GM12864 (cell line): Measurements from ENCODE around the gene ADM5.

Source experiments
- DNase-seq: peaks from one replicate; pipeline ENCODE4 v3.0.0-alpha.2; 2011; ENCODE audit warnings: low read depth
- H3K4me3 ChIP-seq: 2 replicates; pipeline ENCODE4 v1.5.1; 2011; ENCODE audit warnings: mild to moderate bottlenecking, low read depth, low read length, control low read depth
- TF ChIP-seq, protein P1 (sequence below): IDR thresholded peaks from 2 replicates; pipeline ENCODE4 v1.5.1; 2011; ENCODE audit warnings: low read depth, mild to moderate bottlenecking, moderate library complexity, low read length, control low read depth, inconsistent platforms; ENCODE audit errors: missing control alignments

The ADM5 gene

DNA sequence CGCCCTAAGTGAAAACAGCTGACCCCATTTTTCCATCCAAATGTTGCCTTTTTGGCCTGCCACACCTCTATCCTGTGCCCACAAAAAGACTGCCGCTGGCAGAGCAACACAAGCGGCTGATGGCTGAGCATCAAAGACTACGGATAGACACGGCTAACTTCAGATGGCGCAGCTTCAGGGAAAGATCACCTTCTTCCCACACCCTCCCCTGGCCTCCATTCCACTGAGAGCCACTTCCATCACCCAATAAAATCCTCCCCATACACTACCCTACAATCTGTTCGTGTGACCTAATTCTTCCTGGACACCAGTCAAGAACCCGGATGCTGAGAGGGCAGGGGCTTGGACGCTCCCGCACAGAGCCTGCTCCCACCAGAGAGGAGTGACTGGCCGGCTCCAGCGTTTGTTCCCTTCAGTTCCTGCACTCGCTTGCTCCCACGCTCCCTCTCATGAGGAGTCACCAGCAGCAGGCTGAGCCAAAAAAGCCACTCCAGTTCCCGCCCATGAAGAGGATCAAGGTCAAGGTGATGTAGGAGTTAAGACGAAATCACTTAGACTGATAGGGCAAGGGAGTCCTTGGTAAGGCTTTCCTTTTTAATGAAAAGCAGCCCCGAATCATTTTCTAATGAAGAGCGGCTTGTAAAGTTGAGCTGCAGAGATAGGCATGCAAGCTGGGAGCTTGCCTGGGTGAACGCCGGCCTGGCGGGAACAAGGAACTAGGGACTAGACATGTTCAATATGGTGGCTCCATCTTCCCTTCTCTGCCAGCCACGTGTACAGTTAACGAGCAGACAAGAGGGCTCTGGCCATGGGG lies 38.0 kb downstream of the ADM5 start:
- no peak for DNase-seq
- no peak overlapping the region for H3K4me3 ChIP-seq
- TF ChIP-seq, protein P1, sequence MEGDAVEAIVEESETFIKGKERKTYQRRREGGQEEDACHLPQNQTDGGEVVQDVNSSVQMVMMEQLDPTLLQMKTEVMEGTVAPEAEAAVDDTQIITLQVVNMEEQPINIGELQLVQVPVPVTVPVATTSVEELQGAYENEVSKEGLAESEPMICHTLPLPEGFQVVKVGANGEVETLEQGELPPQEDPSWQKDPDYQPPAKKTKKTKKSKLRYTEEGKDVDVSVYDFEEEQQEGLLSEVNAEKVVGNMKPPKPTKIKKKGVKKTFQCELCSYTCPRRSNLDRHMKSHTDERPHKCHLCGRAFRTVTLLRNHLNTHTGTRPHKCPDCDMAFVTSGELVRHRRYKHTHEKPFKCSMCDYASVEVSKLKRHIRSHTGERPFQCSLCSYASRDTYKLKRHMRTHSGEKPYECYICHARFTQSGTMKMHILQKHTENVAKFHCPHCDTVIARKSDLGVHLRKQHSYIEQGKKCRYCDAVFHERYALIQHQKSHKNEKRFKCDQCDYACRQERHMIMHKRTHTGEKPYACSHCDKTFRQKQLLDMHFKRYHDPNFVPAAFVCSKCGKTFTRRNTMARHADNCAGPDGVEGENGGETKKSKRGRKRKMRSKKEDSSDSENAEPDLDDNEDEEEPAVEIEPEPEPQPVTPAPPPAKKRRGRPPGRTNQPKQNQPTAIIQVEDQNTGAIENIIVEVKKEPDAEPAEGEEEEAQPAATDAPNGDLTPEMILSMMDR, result no peak

DNA sequence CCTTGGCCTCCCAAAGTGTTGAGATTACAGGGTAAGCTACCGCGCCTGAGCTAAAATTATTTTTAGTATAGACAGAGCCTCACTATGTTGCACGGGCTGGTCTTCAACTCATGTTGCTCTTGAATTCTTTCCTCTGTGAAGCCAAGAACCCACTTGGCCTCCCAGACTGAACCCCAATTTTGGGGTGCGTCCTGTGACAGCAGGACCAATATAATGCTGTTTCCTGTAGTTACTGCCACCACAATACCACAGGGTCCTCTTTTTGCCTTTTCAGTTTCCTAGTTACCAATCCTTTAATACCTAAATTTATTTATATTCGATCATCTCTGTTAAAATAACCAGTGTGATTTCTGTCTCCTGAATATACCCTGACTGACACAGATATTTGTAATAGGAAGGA lies 40.8 kb downstream of the ADM5 start:
- TF ChIP-seq, protein P1, result no peak
- no peak overlapping the region for H3K4me3 ChIP-seq
- no peak for DNase-seq

DNA sequence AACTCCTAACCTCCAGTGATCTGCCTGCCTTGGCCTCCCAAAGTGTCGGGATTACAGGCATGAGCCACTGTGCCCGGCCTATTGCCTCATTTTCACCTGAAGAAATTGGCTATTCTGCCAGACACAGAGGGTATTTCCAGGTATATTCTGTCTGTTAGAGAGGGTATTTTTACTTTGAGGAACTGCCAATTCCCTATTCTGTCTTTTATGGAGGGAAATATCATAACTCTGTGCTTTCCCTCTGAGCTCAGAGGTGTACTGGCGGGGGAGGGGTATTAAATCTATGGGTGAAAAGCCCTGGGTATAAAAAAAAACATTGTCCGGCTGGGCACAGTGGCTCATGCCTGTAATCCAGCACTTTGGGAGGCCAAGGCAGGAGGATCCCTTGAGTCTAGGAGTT lies 48.9 kb downstream of the ADM5 start:
- TF ChIP-seq, protein P1, result no peak
- DNase-seq, result no peak
- H3K4me3 ChIP-seq, result no peak overlapping the region

DNA sequence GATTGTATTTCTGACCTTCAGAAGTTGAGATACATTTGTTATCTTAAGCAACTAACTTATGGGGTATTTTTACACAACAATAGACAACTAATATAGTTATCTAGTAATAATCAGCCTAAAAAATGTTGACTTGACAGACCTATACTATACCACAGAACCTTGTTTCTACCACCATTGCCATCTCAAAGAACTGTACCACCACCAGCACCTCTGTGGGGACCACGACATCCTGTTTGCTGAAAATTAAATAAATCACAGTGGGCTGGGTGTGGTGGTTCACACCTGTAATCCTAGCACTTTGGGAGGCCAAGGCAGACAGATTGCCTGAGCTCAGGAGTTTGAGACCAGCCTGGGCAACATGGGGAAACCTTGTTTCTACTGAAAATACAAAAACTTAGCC lies 49.7 kb downstream of the ADM5 start:
- no peak for DNase-seq
- H3K4me3 ChIP-seq, result no peak overlapping the region

DNA sequence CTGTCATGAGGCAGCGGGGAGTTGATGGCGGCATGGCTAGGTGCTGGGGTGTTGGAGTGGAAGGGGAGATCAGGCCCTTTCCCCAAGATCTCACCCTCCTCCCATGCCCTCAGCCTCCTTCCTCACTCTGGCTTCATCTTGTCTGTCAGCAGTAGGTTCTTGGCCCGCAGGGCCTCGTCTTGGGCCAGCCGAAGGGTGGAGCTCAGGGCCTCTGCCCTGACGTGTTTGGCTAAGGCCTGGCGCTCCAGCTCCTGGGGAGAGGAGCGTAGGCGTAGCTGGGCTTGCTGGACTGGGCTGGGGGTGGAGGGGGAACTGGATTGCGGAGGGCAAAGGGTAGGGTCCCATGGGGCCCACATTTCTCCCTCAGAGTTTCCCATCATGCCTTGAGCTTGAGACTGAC lies 50.5 kb downstream of the ADM5 start:
- TF ChIP-seq, protein P1, result no peak
- no peak for DNase-seq
- no peak overlapping the region for H3K4me3 ChIP-seq

More for the DNA sequence above, 49.7 kb downstream of the ADM5 start:
- TF ChIP-seq, protein P1, result no peak
